K562 (cell line): ENCODE data around the gene RAB14. TPM values are rescaled to one million over a fixed set of nuclear protein-coding genes. Genes with fewer than 3 reads are reported as not detected.

Experiments
- ATAC-seq: fragments of 200-7000 bp; cut with Tn5 transposase; 3 replicates; pipeline ENCODE4 v1.9.1; 2020; ENCODE audit warnings: moderate library complexity
- BruUV-seq: library from RNA; stranded (reverse); fragments of 400-500 nt; replicated peaks from 2 replicates; lab custom pipeline; 2021; lab: Mats Ljungman, UMichigan
- CTCF ChIA-PET: fragments of 300-600 bp; formaldehyde crosslinking; extraction: SDS; loops from one replicate; lab custom pipeline; 2021; ENCODE audit warnings: low intra/inter-chr PET ratio; lab: Yijun Ruan, JAX
- POLR2A ChIA-PET: fragments of 300-600, 350-650 bp; sonication (Branson Sonifier 250); formaldehyde crosslinking; extraction: SDS; loops from one replicate; lab custom pipeline; 2021; ENCODE audit warnings: antibody characterized with exemption, inconsistent platforms; lab: Yijun Ruan, JAX
- DNase-seq, 4 experiments: peaks; one replicate each; pipeline versions ENCODE4 v3.0.0 to v3.0.0-alpha.2; 2011 to 2018; ENCODE audit warnings: low spot score in 3 of 4, mixed read lengths in 3 of 4; ENCODE audit errors: extremely low read depth in 1 of 4
- FAIRE-seq: peaks from 2 replicates; lab custom pipeline; 2011; peaks lifted over from hg19 to GRCh38; lab: Jason Lieb, UNC
- H2AFZ ChIP-seq: 2 replicates; pipeline ENCODE4 v1.6.0; 2011; ENCODE audit warnings: low read depth, low read length, control low read depth, inconsistent platforms
- H3K27ac ChIP-seq: fragments of 200-600 bp; 3 replicates; pipeline ENCODE4 v1.8.0; 2011; ENCODE audit warnings: low read depth, mild to moderate bottlenecking, control low read depth, inconsistent platforms, low read length, moderate library complexity, mixed read lengths; ENCODE audit errors: extremely low read depth
- H3K27me3 ChIP-seq, 2 experiments: fragments of 300-600 bp in 1 of 2; 2 replicates in 1 of 2; 3 replicates in 1 of 2; pipeline versions ENCODE4 v1.6.0 to v1.8.0; 2011; ENCODE audit warnings: inconsistent platforms in 2 of 2, low read length in 2 of 2, mild to moderate bottlenecking in 1 of 2, mixed read lengths in 1 of 2, moderate library complexity in 1 of 2; ENCODE audit not compliant: control insufficient read depth in 2 of 2, insufficient read depth in 2 of 2
- H3K36me3 ChIP-seq: fragments of 300-600 bp; 3 replicates; pipeline ENCODE4 v1.8.0; 2011; ENCODE audit warnings: mild to moderate bottlenecking, low read length, inconsistent platforms; ENCODE audit not compliant: control insufficient read depth, insufficient read depth
- H3K4me1 ChIP-seq, 2 experiments: fragments of 200-600 bp in 1 of 2; replicated peaks in 1 of 2; 2 replicates in 1 of 2; 3 replicates in 1 of 2; pipeline versions ENCODE4 v1.5.1 to v1.8.0; 2011; ENCODE audit warnings: inconsistent platforms in 2 of 2, low read length in 2 of 2, mild to moderate bottlenecking in 1 of 2, mixed read lengths in 1 of 2, moderate library complexity in 1 of 2; ENCODE audit not compliant: control insufficient read depth in 2 of 2, insufficient read depth in 2 of 2
- H3K4me2 ChIP-seq: 2 replicates; pipeline ENCODE4 v1.6.1; 2011; ENCODE audit warnings: low read length, control low read depth, inconsistent platforms, mixed read lengths; ENCODE audit not compliant: insufficient read depth
- H3K4me3 ChIP-seq: fragments of 200-600 bp; sonication (generic), shearing (Covaris generic); 2 replicates; pipeline ENCODE4 v1.5.1; 2016; ENCODE audit warnings: control low read depth, inconsistent platforms
- H3K79me2 ChIP-seq: fragments of 200-600 bp; 3 replicates; pipeline ENCODE4 v1.8.0; 2011; ENCODE audit warnings: low read length, inconsistent platforms; ENCODE audit not compliant: control insufficient read depth, insufficient read depth
- H3K9ac ChIP-seq, 2 experiments: 2 replicates each; pipeline versions ENCODE4 v1.6.0 to v1.6.1; 2011; ENCODE audit warnings: low read depth in 2 of 2, low read length in 2 of 2, control low read depth in 1 of 2, inconsistent platforms in 1 of 2, mild to moderate bottlenecking in 1 of 2, mixed read lengths in 1 of 2; ENCODE audit not compliant: insufficient read depth in 1 of 2
- H3K9me1 ChIP-seq: one replicate; pipeline ENCODE4 v1.6.0; 2011; ENCODE audit warnings: inconsistent platforms, mild to moderate bottlenecking, low read length, moderate library complexity; ENCODE audit not compliant: control insufficient read depth, insufficient read depth
- H3K9me3 ChIP-seq: replicated peaks from 2 replicates; pipeline ENCODE4 v1.5.1; 2011; ENCODE audit warnings: low read depth, low read length, inconsistent platforms; ENCODE audit not compliant: control insufficient read depth, insufficient read depth
- H4K20me1 ChIP-seq: replicated peaks from 2 replicates; pipeline ENCODE4 v1.6.1; 2011; ENCODE audit warnings: low read length, inconsistent platforms, mixed read lengths; ENCODE audit not compliant: control insufficient read depth, insufficient read depth
- BRF2 ChIP-seq: IDR thresholded peaks from 3 replicates; pipeline ENCODE4 v1.6.1; 2011; ENCODE audit warnings: borderline replicate concordance, mild to moderate bottlenecking; ENCODE audit not compliant: insufficient read length, insufficient read depth
- CBX5 ChIP-seq: IDR thresholded peaks from 2 replicates; pipeline ENCODE4 v1.6.1; 2014; ENCODE audit warnings: low read depth, borderline replicate concordance
- EP300 ChIP-seq: IDR thresholded peaks from 2 replicates; pipeline ENCODE4 v1.6.1; 2012; ENCODE audit warnings: low read length, improper control_type of control experiment
- HNRNPK ChIP-seq: fragments of 200-400 bp; formaldehyde crosslinking; IDR thresholded peaks from one replicate; pipeline ENCODE4 v1.6.1; 2018; ENCODE audit warnings: mild to moderate bottlenecking, low read depth, low read length; ENCODE audit not compliant: poor library complexity, severe bottlenecking
- JUNB ChIP-seq: fragments of 450-650 bp; formaldehyde crosslinking; conservative IDR thresholded peaks from 2 replicates; pipeline ENCODE4 v1.4.0; 2020; ENCODE audit warnings: mild to moderate bottlenecking
- MCM2 ChIP-seq: fragments of 450-650 bp; IDR thresholded peaks from 2 replicates; pipeline ENCODE4 v1.6.1; 2017; ENCODE audit warnings: low read depth, mild to moderate bottlenecking
- NFXL1 ChIP-seq: fragments of 450-650 bp; formaldehyde crosslinking; IDR thresholded peaks from 2 replicates; pipeline ENCODE4 v1.4.0; 2021; ENCODE audit warnings: mild to moderate bottlenecking
- NRF1 ChIP-seq, 2 experiments: fragments of 450-650 bp; IDR thresholded peaks in 1 of 2; conservative IDR thresholded peaks in 1 of 2; 2 replicates each; pipeline ENCODE4 v1.6.1; 2014; ENCODE audit warnings: mild to moderate bottlenecking in 2 of 2
- PHF20 ChIP-seq: fragments of 450-650 bp; IDR thresholded peaks from 2 replicates; pipeline ENCODE4 v1.6.1; 2018; ENCODE audit not compliant: partially characterized antibody
- POLR2A ChIP-seq: fragments of 450-650 bp; conservative IDR thresholded peaks from 2 replicates; pipeline ENCODE4 v1.6.1; 2016
- SNRNP70 ChIP-seq: fragments of 200-400 bp; formaldehyde crosslinking; optimal IDR thresholded peaks from 2 replicates; pipeline ENCODE3; 2017; ENCODE audit warnings: low read depth, low read length
- ZKSCAN1 ChIP-seq: fragments of 150-350 bp; IDR thresholded peaks from 2 replicates; pipeline ENCODE4 v1.6.1; 2016; ENCODE audit warnings: low read depth, low read length
- ZNF407 ChIP-seq: fragments of 450-650 bp; IDR thresholded peaks from 2 replicates; pipeline ENCODE4 v1.6.1; 2016; ENCODE audit warnings: low read depth
- WGBS: fragments of 100-300 bp; shearing (Covaris generic); methylation state at CpG from one replicate; pipeline ENCODE4 v1.1.6; 2016; ENCODE audit warnings: low coverage, mixed read lengths; ENCODE audit not compliant: insufficient coverage; ENCODE audit errors: missing lambda C conversion rate; 5-methylcytosine and 5-hydroxymethylcytosine counted together
- in situ Hi-C: fragments of 300-500 bp; cut with MboI; formaldehyde crosslinking; loops from 4 replicates; pipeline ENCODE4 v1.15.0; 2018; ENCODE audit warnings: inconsistent platforms, mixed read lengths
- intact Hi-C: fragments of 100-400 bp; cut with micrococcal nuclease; formaldehyde crosslinking; loops from 2 replicates; pipeline ENCODE4 v1.14.2; 2022
- polyA plus RNA-seq, 8 experiments: library from polyadenylated mRNA; depleted of rRNA in 4 of 8; stranded (reverse) in 5 of 8; unstranded in 3 of 8; fragments of >200 nt; fragmentation: Nextera tagmentation in 2 of 8; fragmentation: Illumina TruSeq in 1 of 8; extraction: Ambion mirVana in 2 of 8; extraction: Trizol in 1 of 8; gene quantifications; 2 replicates each; pipeline versions ENCODE4 v1.2.1 to v1.2.3, GENCODE V29; 2011 to 2014; ENCODE audit warnings: inconsistent platforms in 1 of 8, missing spikeins in 1 of 8
- total RNA-seq, 7 experiments: library from RNA; depleted of rRNA in 6 of 7; stranded (reverse); fragments of >200 nt in 6 of 7; fragmentation: Illumina TruSeq in 2 of 7; extraction: Trizol in 2 of 7; gene quantifications; 2 replicates each; pipeline versions ENCODE4 v1.2.1 to v1.2.3, GENCODE V29; 2011 to 2021; ENCODE audit warnings: low replicate concordance in 1 of 7
- TF ChIP-seq, protein P1 (sequence below): sonication (generic); formaldehyde crosslinking; IDR thresholded peaks from 2 replicates; pipeline ENCODE4 v1.4.0; 2020; ENCODE audit warnings: mild to moderate bottlenecking, missing genetic modification reagents

Gene RAB14
- total and polyA plus RNA-seq, 9 of the 15 experiments (the other 6 are each of a cell fraction or from before 2014, with no cell fraction given): 10.3 to 41.8 (median 20.9) TPM

- H3K4me1 ChIP-seq: peaks cover 4 to 11% of the 10 kb centered on the region in 2 experiments; a peak in 3 of 5 replicates
- H3K27ac ChIP-seq: no peak overlapping the region
- POLR2A ChIA-PET: no interaction called here
- no peak overlapping the region for H3K4me2 ChIP-seq
- ATAC-seq: no peak
- no peak overlapping the region for H2AFZ ChIP-seq
- no peaks in the 10 kb centered on the region for H3K9me3 ChIP-seq
- DNase-seq: no peak
- peaks cover 72% of the 10 kb centered on the region for H3K36me3 ChIP-seq
- no peak overlapping the region for H3K4me3 ChIP-seq
- H4K20me1 ChIP-seq: no peaks in the 10 kb centered on the region
- WGBS: 47% methylated on average over 1 of the region's 1 CpG
- CTCF ChIA-PET: no interaction called here
- intact Hi-C loops (no loop called here), in situ Hi-C loops (no loop called here)
- no peaks in the 10 kb centered on the region for H3K79me2 ChIP-seq
- no peaks in the 10 kb centered on the region for H3K9me1 ChIP-seq
- BruUV-seq: no TSS peak
- H3K27me3 ChIP-seq: no peaks in the 10 kb centered on the region
- H3K9ac ChIP-seq: no peak overlapping the region
- FAIRE-seq: no peak
- TF ChIP-seq BRF2: no peak
- no peak for TF ChIP-seq JUNB (CRISPR knock-in tag)
- no peak for TF ChIP-seq ZKSCAN1
- no peak for TF ChIP-seq NFXL1 (CRISPR knock-in tag)
- TF ChIP-seq POLR2A: no peak
- no peak for TF ChIP-seq PHF20
- TF ChIP-seq NRF1 (conservative IDR thresholded peaks at IDR 0.05 in 1 of 2, IDR thresholded peaks at IDR 0.05 in 1 of 2): no peak
- no peak for TF ChIP-seq ZNF407
- no peak for TF ChIP-seq SNRNP70
- TF ChIP-seq MCM2: no peak
- no peak for TF ChIP-seq HNRNPK
- no peak for TF ChIP-seq CBX5
- TF ChIP-seq EP300: no peak
- TF ChIP-seq, protein P1, sequence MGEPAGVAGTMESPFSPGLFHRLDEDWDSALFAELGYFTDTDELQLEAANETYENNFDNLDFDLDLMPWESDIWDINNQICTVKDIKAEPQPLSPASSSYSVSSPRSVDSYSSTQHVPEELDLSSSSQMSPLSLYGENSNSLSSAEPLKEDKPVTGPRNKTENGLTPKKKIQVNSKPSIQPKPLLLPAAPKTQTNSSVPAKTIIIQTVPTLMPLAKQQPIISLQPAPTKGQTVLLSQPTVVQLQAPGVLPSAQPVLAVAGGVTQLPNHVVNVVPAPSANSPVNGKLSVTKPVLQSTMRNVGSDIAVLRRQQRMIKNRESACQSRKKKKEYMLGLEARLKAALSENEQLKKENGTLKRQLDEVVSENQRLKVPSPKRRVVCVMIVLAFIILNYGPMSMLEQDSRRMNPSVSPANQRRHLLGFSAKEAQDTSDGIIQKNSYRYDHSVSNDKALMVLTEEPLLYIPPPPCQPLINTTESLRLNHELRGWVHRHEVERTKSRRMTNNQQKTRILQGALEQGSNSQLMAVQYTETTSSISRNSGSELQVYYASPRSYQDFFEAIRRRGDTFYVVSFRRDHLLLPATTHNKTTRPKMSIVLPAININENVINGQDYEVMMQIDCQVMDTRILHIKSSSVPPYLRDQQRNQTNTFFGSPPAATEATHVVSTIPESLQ (CRISPR knock-in tag): no peak
Measured at GRCh38 chr9:121160025-121160424, 41.6 kb downstream of the RAB14 start.
